ENCODE measurements around the gene DOK3. TPM values are rescaled to one million over a fixed set of nuclear protein-coding genes. Genes with fewer than 3 reads are reported as not detected.

The DOK3 gene
- total and polyA plus RNA-seq, 2 donors (not counting 3 experiments of a cell fraction or from before 2014, with no cell fraction given), result 4.8 to 5.3 TPM

DNA sequence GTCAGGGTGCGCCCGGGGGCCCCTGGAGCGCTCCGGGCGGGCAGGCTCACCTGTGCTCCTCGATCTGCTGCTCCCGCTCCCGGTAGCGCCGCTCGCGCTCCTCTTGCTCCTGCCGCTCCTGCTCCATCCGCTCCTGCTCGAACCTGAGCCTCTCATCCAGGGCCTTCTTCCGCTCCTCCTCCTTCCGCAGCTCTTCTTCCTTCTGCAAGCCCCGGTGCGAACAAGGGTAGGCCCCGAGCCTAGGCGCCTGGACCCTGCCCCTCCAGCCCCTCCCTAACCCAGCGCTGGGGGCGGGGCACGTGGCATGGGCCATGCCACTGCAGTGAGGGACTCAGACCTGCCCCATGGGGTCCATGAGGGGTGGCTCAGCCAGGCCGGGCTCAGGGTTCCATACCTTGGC is 42.8 kb downstream of the DOK3 start:
- Histone ChIP-seq H4K20me1 (replicated peaks; ENCODE audit: control insufficient read depth, extremely low read depth, insufficient read depth, low read length) (no peaks in the 10 kb centered on the region), H3K36me3 (ENCODE audit: control insufficient read depth in 2 of 2, extremely low read depth in 1 of 2, insufficient read depth in 2 of 2, low read length in 2 of 2) (peaks cover 16 to 34% of the 10 kb centered on the region in 2 experiments), H3K4me3 (replicated peaks in 1 of 3; ENCODE audit: insufficient read depth in 1 of 3, low read depth in 1 of 3, low read length in 3 of 3) (no peak overlapping the region), H2AFZ (ENCODE audit: low read depth, low read length) (no peak overlapping the region), H3K27me3 (ENCODE audit: control insufficient read depth in 2 of 2, insufficient read depth in 2 of 2, low read length in 2 of 2) (no peaks in the 10 kb centered on the region), H3K4me1 (ENCODE audit: control insufficient read depth, extremely low read depth, insufficient read depth, low read length) (peaks cover 38% of the 10 kb centered on the region), H3K9me1 (replicated peaks; ENCODE audit: control insufficient read depth, extremely low read depth, insufficient read depth, low read length) (no peaks in the 10 kb centered on the region), H3K27ac (ENCODE audit: insufficient read depth, low read depth, low read length) (no peak overlapping the region), H3K9me3 (replicated peaks; ENCODE audit: control insufficient read depth, insufficient read depth, low read length) (no peaks in the 10 kb centered on the region), H3K79me2 (ENCODE audit: control insufficient read depth, insufficient read depth, low read length) (peaks cover 38% of the 10 kb centered on the region), H3K4me2 (ENCODE audit: insufficient read depth, low read length) (no peak overlapping the region), H3K9ac (replicated peaks; ENCODE audit: extremely low read depth, insufficient read depth, low read length) (no peak overlapping the region)
- intact Hi-C loops (cut with micrococcal nuclease) (no loop called here), dilution Hi-C loops (cut with MboI; ENCODE audit: extremely low pct_ligation_motif_present, low sequenced_read_pairs) (no loop called here)
- no TSS peak for BruUV-seq (replicated peaks)
- no peak for DNase-seq (ENCODE audit: low read depth, low spot score)
- FAIRE-seq, result no peak
- CTCF ChIA-PET, result interaction anchor here (0.7 kb wide), 1 partner anchor 9 kb away, joined by 3 read pairs; no protein-coding TSS in a partner anchor
- TF ChIP-seq JUN (IDR thresholded peaks at IDR 0.05; ENCODE audit: borderline replicate concordance, insufficient read depth, insufficient read length, low read depth), result no peak
- TF ChIP-seq FOS (IDR thresholded peaks at IDR 0.05; ENCODE audit: borderline replicate concordance, insufficient read depth, low read length), result no peak
- no peak for TF ChIP-seq EZH2 (IDR thresholded peaks at IDR 0.05; ENCODE audit: borderline replicate concordance, low read depth, low read length, severe bottlenecking)
- TF ChIP-seq GATA2 (IDR thresholded peaks at IDR 0.05; ENCODE audit: insufficient read depth, insufficient read length, low read depth, low read length), result no peak
- no peak for TF ChIP-seq POLR2AphosphoS5 (IDR thresholded peaks at IDR 0.05; ENCODE audit: insufficient read depth, low read depth, low read length)
- TF ChIP-seq, protein P1, sequence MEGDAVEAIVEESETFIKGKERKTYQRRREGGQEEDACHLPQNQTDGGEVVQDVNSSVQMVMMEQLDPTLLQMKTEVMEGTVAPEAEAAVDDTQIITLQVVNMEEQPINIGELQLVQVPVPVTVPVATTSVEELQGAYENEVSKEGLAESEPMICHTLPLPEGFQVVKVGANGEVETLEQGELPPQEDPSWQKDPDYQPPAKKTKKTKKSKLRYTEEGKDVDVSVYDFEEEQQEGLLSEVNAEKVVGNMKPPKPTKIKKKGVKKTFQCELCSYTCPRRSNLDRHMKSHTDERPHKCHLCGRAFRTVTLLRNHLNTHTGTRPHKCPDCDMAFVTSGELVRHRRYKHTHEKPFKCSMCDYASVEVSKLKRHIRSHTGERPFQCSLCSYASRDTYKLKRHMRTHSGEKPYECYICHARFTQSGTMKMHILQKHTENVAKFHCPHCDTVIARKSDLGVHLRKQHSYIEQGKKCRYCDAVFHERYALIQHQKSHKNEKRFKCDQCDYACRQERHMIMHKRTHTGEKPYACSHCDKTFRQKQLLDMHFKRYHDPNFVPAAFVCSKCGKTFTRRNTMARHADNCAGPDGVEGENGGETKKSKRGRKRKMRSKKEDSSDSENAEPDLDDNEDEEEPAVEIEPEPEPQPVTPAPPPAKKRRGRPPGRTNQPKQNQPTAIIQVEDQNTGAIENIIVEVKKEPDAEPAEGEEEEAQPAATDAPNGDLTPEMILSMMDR (IDR thresholded peaks at IDR 0.05; ENCODE audit: extremely low read depth in 1 of 2, insufficient read depth in 1 of 2, low read depth in 1 of 2, low read length in 2 of 2), result no peak
- no peak for TF ChIP-seq POLR2A (IDR thresholded peaks at IDR 0.05; ENCODE audit: low read depth, low read length)
- no peak for TF ChIP-seq MYC (IDR thresholded peaks at IDR 0.05; ENCODE audit: low read depth, low read length)
- TF ChIP-seq, protein P2, sequence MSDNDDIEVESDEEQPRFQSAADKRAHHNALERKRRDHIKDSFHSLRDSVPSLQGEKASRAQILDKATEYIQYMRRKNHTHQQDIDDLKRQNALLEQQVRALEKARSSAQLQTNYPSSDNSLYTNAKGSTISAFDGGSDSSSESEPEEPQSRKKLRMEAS (IDR thresholded peaks at IDR 0.05; ENCODE audit: insufficient read depth, insufficient read length), result no peak
- POLR2A ChIA-PET, result no interaction called here
